ENCODE results near the gene DNAL1.

- TF ChIP-seq POLR2AphosphoS5 (IDR thresholded peaks at IDR 0.05; ENCODE audit: low read depth, low read length) (peak; percentile 26; the same call in 1 of the 2 replicates), SPI1 (IDR thresholded peaks at IDR 0.05; ENCODE audit: low read depth, low read length) (no peak)
These were observed 70.9 kb downstream of the DNAL1 start for GRCh38 chr14:73715707-73716106.

All from GM12891 (cell line).